ENCODE results near the gene PRR4. TPM values are rescaled to one million over a fixed set of nuclear protein-coding genes. Genes with fewer than 3 reads are reported as not detected.

Gene PRR4
- total RNA-seq, 1 donor, result 0.52 TPM

DNA sequence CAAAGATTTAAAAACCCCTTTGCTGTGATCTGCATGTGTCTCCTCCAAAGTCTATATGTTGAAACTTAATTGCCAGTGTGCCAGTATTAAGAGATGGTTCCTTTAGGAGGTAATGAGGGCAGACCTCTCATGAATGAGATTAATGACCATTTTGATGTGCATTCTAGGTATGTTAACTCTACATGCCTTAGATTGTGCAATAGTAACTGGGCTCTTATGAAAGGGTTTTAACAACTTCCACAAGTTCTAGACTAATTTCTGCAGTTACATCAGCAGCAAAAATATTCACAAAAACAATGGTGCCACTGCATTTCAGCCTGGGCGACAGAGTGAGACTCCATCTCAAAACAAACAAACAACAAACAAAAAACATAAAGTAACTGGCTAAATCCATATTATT is 19.3 kb downstream of the PRR4 start:
- H3K27me3 ChIP-seq (ENCODE audit: insufficient read depth, low read length), result no peaks in the 10 kb centered on the region
- no peak overlapping the region for H3K4me3 ChIP-seq (ENCODE audit: low read length)
- no peaks in the 10 kb centered on the region for H3K9me3 ChIP-seq (ENCODE audit: low read depth, low read length)
- no peaks in the 10 kb centered on the region for H3K4me1 ChIP-seq (ENCODE audit: insufficient read depth, low read length)

GRCh38 chr12:10826258-10826657 is 23.0 kb downstream of the PRR4 start, which contains the start of gene TAS2R10:
Gene TAS2R10, minus strand, starts transcription at chr12:10826358. Its CDS starts 89 bp downstream, at chr12:10826269.
- no peak within 1 kb of the TSS for H3K4me3 ChIP-seq (ENCODE audit: low read length)
- no peaks in the 10 kb centered on the region for H3K4me1 ChIP-seq (ENCODE audit: insufficient read depth, low read length)
- no peaks in the 10 kb centered on the region for H3K9me3 ChIP-seq (ENCODE audit: low read depth, low read length)
- H3K27me3 ChIP-seq (ENCODE audit: insufficient read depth, low read length), result no peaks in the 10 kb centered on the region

- Histone ChIP-seq H3K4me1 (ENCODE audit: insufficient read depth, low read length) (no peaks in the 10 kb centered on the region), H3K27me3 (ENCODE audit: insufficient read depth, low read length) (no peaks in the 10 kb centered on the region), H3K4me3 (ENCODE audit: low read length) (no peak overlapping the region), H3K9me3 (ENCODE audit: low read depth, low read length) (no peaks in the 10 kb centered on the region)
Measured at GRCh38 chr12:10824957-10825356, 24.3 kb downstream of the PRR4 start.

- H3K4me1 ChIP-seq (ENCODE audit: insufficient read depth, low read length), result no peaks in the 10 kb centered on the region
Measured at GRCh38 chr12:10811883-10812536, 37.3 kb downstream of the PRR4 start.

GRCh38 chr12:10810068-10810467 is 39.2 kb downstream of the PRR4 start, which contains the start of gene TAS2R9:
Gene TAS2R9, minus strand, starts transcription at chr12:10810168. Its CDS starts 93 bp downstream, at chr12:10810075.
- H3K4me1 ChIP-seq (ENCODE audit: insufficient read depth, low read length), result no peaks in the 10 kb centered on the region
- H3K4me3 ChIP-seq (ENCODE audit: low read length), result no peak within 1 kb of the TSS
- H3K9me3 ChIP-seq (ENCODE audit: low read depth, low read length), result no peaks in the 10 kb centered on the region
- H3K27me3 ChIP-seq (ENCODE audit: insufficient read depth, low read length), result peaks cover 7% of the 10 kb centered on the region

More at GRCh38 chr12:10811883-10812536, 37.3 kb downstream of the PRR4 start:
- H3K9me3 ChIP-seq (ENCODE audit: low read depth, low read length), result no peaks in the 10 kb centered on the region
- H3K27me3 ChIP-seq (ENCODE audit: insufficient read depth, low read length), result peaks cover 6% of the 10 kb centered on the region
- H3K4me3 ChIP-seq (ENCODE audit: low read length), result no peak overlapping the region

GRCh38 chr12:10807186-10807585 is 42.1 kb downstream of the PRR4 start, which contains the start of gene TAS2R8:
Gene TAS2R8, minus strand, starts transcription at chr12:10807286. Its CDS starts 306 bp downstream, at chr12:10806980.
- no peaks in the 10 kb centered on the region for H3K4me1 ChIP-seq (ENCODE audit: insufficient read depth, low read length)
- H3K4me3 ChIP-seq (ENCODE audit: low read length), result no peak within 1 kb of the TSS
- H3K9me3 ChIP-seq (ENCODE audit: low read depth, low read length), result no peaks in the 10 kb centered on the region
- peaks cover 7% of the 10 kb centered on the region for H3K27me3 ChIP-seq (ENCODE audit: insufficient read depth, low read length)

DNA sequence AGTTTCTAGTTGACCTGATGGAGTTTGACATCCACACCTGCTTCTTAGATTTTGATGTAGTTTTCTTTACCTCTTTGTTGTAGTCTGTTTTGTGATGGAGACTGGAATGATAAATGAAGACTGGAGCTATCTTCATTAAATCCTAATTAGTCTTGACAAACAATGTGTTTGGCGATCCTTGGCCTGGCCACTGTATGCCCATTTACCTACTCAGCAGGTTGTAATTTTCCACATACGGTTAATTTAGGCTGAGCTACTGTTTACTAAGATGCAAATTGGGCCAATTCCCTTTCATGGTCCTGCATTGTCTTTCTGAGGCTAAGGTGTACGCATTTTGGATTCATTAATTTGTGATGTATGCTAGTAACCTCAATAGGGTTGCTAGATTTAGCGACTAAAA is 46.7 kb downstream of the PRR4 start, which contains the start of gene TAS2R7:
TSS of gene TAS2R7 (minus strand) at position 41 of the 400 bp plus-strand sequence. CDS start 57 bp downstream, outside the sequence.
- Histone ChIP-seq H3K4me3 (ENCODE audit: low read length) (no peak within 1 kb of the TSS), H3K27me3 (ENCODE audit: insufficient read depth, low read length) (peaks cover 7% of the 10 kb centered on the region), H3K4me1 (ENCODE audit: insufficient read depth, low read length) (no peaks in the 10 kb centered on the region), H3K9me3 (ENCODE audit: low read depth, low read length) (no peaks in the 10 kb centered on the region)

DNA sequence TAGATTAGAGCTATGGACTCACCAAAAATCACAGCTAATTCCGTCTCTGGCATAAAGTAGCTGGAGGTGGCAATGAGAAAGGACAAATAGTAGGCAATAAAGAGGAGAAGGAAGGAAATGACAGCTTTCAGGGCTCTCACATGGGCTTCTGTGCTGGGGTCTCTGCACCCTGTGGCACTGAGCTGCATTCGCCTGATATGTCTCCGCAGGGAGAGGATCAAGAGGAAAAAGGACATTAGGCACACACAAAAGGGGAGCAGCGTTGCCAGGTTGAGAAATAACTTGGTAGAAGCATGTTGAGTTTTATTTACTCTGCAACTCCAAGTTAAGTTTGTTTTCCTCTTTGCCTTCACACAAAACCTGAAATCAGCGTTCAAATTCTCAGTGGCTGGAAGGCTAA is 47.5 kb downstream of the PRR4 start:
- Histone ChIP-seq H3K27me3 (ENCODE audit: insufficient read depth, low read length) (peaks cover 3% of the 10 kb centered on the region), H3K4me3 (ENCODE audit: low read length) (no peak overlapping the region)

More for the DNA sequence above, 47.5 kb downstream of the PRR4 start:
- Histone ChIP-seq H3K4me1 (ENCODE audit: insufficient read depth, low read length) (no peaks in the 10 kb centered on the region), H3K9me3 (ENCODE audit: low read depth, low read length) (no peaks in the 10 kb centered on the region)

Other genes starting within 250 kb of the PRR4 start
- 10.1 TPM for gene MAGOHB, start 235.9 kb downstream of the PRR4 start, total RNA-seq
- gene STYK1, start 175.4 kb downstream of the PRR4 start, total RNA-seq, result 0.10 TPM
- 141 TPM for gene YBX3, start 126.2 kb downstream of the PRR4 start, total RNA-seq
- gene TAS2R7, start 46.8 kb downstream of the PRR4 start, total RNA-seq, result not detected
- 0.21 TPM for gene TAS2R8, start 42.2 kb downstream of the PRR4 start, total RNA-seq
- not detected for gene TAS2R9, start 39.3 kb downstream of the PRR4 start, total RNA-seq
- 0.31 TPM for gene TAS2R10, start 23.1 kb downstream of the PRR4 start, total RNA-seq
- 24.2 TPM for gene PRH1, start 34.8 kb upstream of the PRR4 start, total RNA-seq
- 0.94 TPM for gene TAS2R13, start 60.1 kb upstream of the PRR4 start, total RNA-seq
- gene PRH2, start 79.8 kb upstream of the PRR4 start, total RNA-seq, result not detected
- 1.2 TPM for gene TAS2R14, start 89.8 kb upstream of the PRR4 start, total RNA-seq
- gene TAS2R50, start 137.4 kb upstream of the PRR4 start, total RNA-seq, result 0.31 TPM
- 2.6 TPM for gene TAS2R20, start 148.8 kb upstream of the PRR4 start, total RNA-seq
- gene TAS2R19, start 173.1 kb upstream of the PRR4 start, total RNA-seq, result 1.8 TPM
- gene TAS2R31, start 181.9 kb upstream of the PRR4 start, total RNA-seq, result 3.9 TPM
- 6.5 TPM for gene TAS2R46, start 212.8 kb upstream of the PRR4 start, total RNA-seq
- gene TAS2R43, start 242.8 kb upstream of the PRR4 start, total RNA-seq, result not detected

Data from mononuclear cell (primary cell).